H1 (cell line): Measurements from ENCODE around the gene ZBED4. TPM values are rescaled to one million over a fixed set of nuclear protein-coding genes. Genes with fewer than 3 reads are reported as not detected.

Experiments used
- CTCF ChIA-PET: fragments of 300-600 bp; sonication (Branson Sonifier 250); formaldehyde crosslinking; loops from one replicate; lab custom pipeline; 2021; ENCODE audit not compliant: partially characterized antibody; lab: Charles Lee
- POLR2A ChIA-PET: fragments of 300-600 bp; sonication (Branson Sonifier 250); formaldehyde crosslinking; loops from one replicate; lab custom pipeline; 2021; ENCODE audit warnings: inconsistent platforms; ENCODE audit not compliant: partially characterized antibody; lab: Charles Lee
- DNase-seq, 2 experiments: peaks; one replicate each; pipeline versions ENCODE4 v3.0.0 to v3.0.0-alpha.2; 2010 to 2022; ENCODE audit warnings: low spot score in 2 of 2, low read depth in 1 of 2, mixed read lengths in 1 of 2
- FAIRE-seq: peaks from 2 replicates; lab custom pipeline; 2011; peaks lifted over from hg19 to GRCh38; lab: Jason Lieb, UNC
- H2AFZ ChIP-seq: 2 replicates; pipeline ENCODE4 v1.8.1; 2012; ENCODE audit warnings: low read length, inconsistent platforms
- H2AK5ac ChIP-seq: 2 replicates; pipeline ENCODE4 v1.6.1; 2013; ENCODE audit warnings: low read depth, low read length
- H2BK120ac ChIP-seq: replicated peaks from 2 replicates; pipeline ENCODE3; 2013; ENCODE audit warnings: low read depth, low read length, inconsistent platforms
- H2BK12ac ChIP-seq: 2 replicates; pipeline ENCODE4 v1.6.1; 2013; ENCODE audit warnings: low read depth, low read length
- H2BK15ac ChIP-seq: 2 replicates; pipeline ENCODE4 v1.6.1; 2013; ENCODE audit warnings: low read length
- H2BK20ac ChIP-seq: 2 replicates; pipeline ENCODE4 v1.6.1; 2013; ENCODE audit warnings: low read length
- H2BK5ac ChIP-seq: 2 replicates; pipeline ENCODE4 v1.6.1; 2013; ENCODE audit warnings: low read depth, low read length
- H3K14ac ChIP-seq: 2 replicates; pipeline ENCODE4 v1.6.1; 2013; ENCODE audit warnings: inconsistent platforms; ENCODE audit not compliant: insufficient read length
- H3K18ac ChIP-seq: 2 replicates; pipeline ENCODE4 v1.6.1; 2013; ENCODE audit warnings: low read length; ENCODE audit errors: extremely low read depth
- H3K23ac ChIP-seq: 2 replicates; pipeline ENCODE4 v1.6.1; 2013; ENCODE audit warnings: inconsistent platforms; ENCODE audit not compliant: insufficient read length
- H3K23me2 ChIP-seq: 2 replicates; pipeline ENCODE4 v1.6.1; 2013; ENCODE audit warnings: low read depth, low read length
- H3K27ac ChIP-seq: 2 replicates; pipeline ENCODE4 v1.6.1; 2011; ENCODE audit warnings: low read depth, low read length, inconsistent platforms
- H3K27me3 ChIP-seq, 4 experiments: replicated peaks in 1 of 4; 1 replicate in 1 of 4; 2 replicates in 3 of 4; pipeline versions ENCODE4 v1.6.1 to v1.8.1; 2011 to 2013; ENCODE audit warnings: low read length in 3 of 4, mild to moderate bottlenecking in 3 of 4, inconsistent platforms in 2 of 4, mixed read lengths in 2 of 4, moderate library complexity in 1 of 4; ENCODE audit not compliant: control insufficient read depth in 3 of 4, insufficient read depth in 3 of 4; ENCODE audit errors: extremely low read depth in 1 of 4
- H3K36me3 ChIP-seq, 4 experiments: 2 replicates each; pipeline versions ENCODE4 v1.6.1 to v1.8.1; 2011 to 2013; ENCODE audit warnings: mild to moderate bottlenecking in 4 of 4, low read length in 3 of 4, moderate library complexity in 2 of 4, control low read depth in 1 of 4, inconsistent platforms in 1 of 4; ENCODE audit not compliant: insufficient read depth in 4 of 4, control insufficient read depth in 2 of 4
- H3K4ac ChIP-seq: replicated peaks from 2 replicates; pipeline ENCODE3; 2013; ENCODE audit warnings: low read length, low read depth, mixed read lengths, inconsistent platforms; ENCODE audit not compliant: insufficient read length
- H3K4me1 ChIP-seq, 4 experiments: replicated peaks in 1 of 4; 1 replicate in 1 of 4; 2 replicates in 3 of 4; pipeline versions ENCODE4 v1.6.1 to v1.8.1; 2011 to 2013; ENCODE audit warnings: low read length in 3 of 4, inconsistent platforms in 2 of 4, mixed read lengths in 1 of 4; ENCODE audit not compliant: insufficient read depth in 4 of 4, control insufficient read depth in 3 of 4
- H3K4me2 ChIP-seq, 2 experiments: 2 replicates each; pipeline versions ENCODE4 v1.6.1 to v1.8.1; 2011 to 2013; ENCODE audit warnings: low read depth in 2 of 2, low read length in 2 of 2, control low read depth in 1 of 2, inconsistent platforms in 1 of 2, mild to moderate bottlenecking in 1 of 2; ENCODE audit not compliant: insufficient read depth in 1 of 2
- H3K4me3 ChIP-seq, 4 experiments: fragments of 200-600, 300-600 bp in 1 of 4; sonication (generic), shearing (Covaris generic), sonication (Bioruptor Twin) in 1 of 4; 2 replicates each; pipeline versions ENCODE4 v1.5.1 to v1.8.1; 2011 to 2016; ENCODE audit warnings: low read length in 4 of 4, low read depth in 3 of 4, control low read depth in 2 of 4, inconsistent platforms in 2 of 4, mild to moderate bottlenecking in 2 of 4, mixed read lengths in 1 of 4, moderate library complexity in 1 of 4; ENCODE audit not compliant: insufficient read depth in 2 of 4; ENCODE audit errors: extremely low read depth in 1 of 4
- H3K56ac ChIP-seq: replicated peaks from 2 replicates; pipeline ENCODE3; 2013; ENCODE audit warnings: low read depth, mild to moderate bottlenecking, mixed read lengths, low read length, inconsistent platforms; ENCODE audit not compliant: insufficient read length
- H3K79me1 ChIP-seq: 2 replicates; pipeline ENCODE4 v1.6.1; 2013; ENCODE audit warnings: low read depth, low read length, control low read depth
- H3K79me2 ChIP-seq, 2 experiments: 2 replicates each; pipeline versions ENCODE4 v1.6.1 to v1.8.1; 2012 to 2013; ENCODE audit warnings: low read length in 2 of 2, mild to moderate bottlenecking in 2 of 2, inconsistent platforms in 1 of 2; ENCODE audit not compliant: insufficient read depth in 2 of 2, control insufficient read depth in 1 of 2
- H3K9ac ChIP-seq, 4 experiments: replicated peaks in 1 of 4; 1 replicate in 1 of 4; 2 replicates in 3 of 4; pipeline versions ENCODE4 v1.6.1 to v1.8.1; 2011 to 2013; ENCODE audit warnings: low read depth in 3 of 4, low read length in 3 of 4, control low read depth in 2 of 4, mild to moderate bottlenecking in 2 of 4, moderate library complexity in 2 of 4, inconsistent platforms in 1 of 4; ENCODE audit errors: extremely low read depth in 1 of 4
- H3K9me3 ChIP-seq, 2 experiments: 2 replicates each; pipeline versions ENCODE4 v1.6.1 to v1.8.1; 2012 to 2013; ENCODE audit warnings: mild to moderate bottlenecking in 2 of 2, moderate library complexity in 2 of 2, control low read depth in 1 of 2, inconsistent platforms in 1 of 2, low read depth in 1 of 2, low read length in 1 of 2, mixed read lengths in 1 of 2; ENCODE audit not compliant: insufficient read depth in 2 of 2
- H4K20me1 ChIP-seq, 2 experiments: replicated peaks in 1 of 2; 2 replicates each; pipeline versions ENCODE3 to v1.8.1; 2011 to 2013; ENCODE audit warnings: inconsistent platforms in 2 of 2, low read length in 2 of 2, mild to moderate bottlenecking in 1 of 2; ENCODE audit not compliant: insufficient read depth in 2 of 2, control insufficient read depth in 1 of 2
- H4K5ac ChIP-seq: 2 replicates; pipeline ENCODE4 v1.6.1; 2013; ENCODE audit warnings: low read length, low read depth, mixed read lengths, inconsistent platforms; ENCODE audit not compliant: insufficient read length
- H4K8ac ChIP-seq: 2 replicates; pipeline ENCODE4 v1.8.0; 2013; ENCODE audit warnings: mild to moderate bottlenecking, moderate library complexity, low read length, inconsistent platforms; ENCODE audit not compliant: insufficient read depth; ENCODE audit errors: extremely low read depth
- H4K91ac ChIP-seq: replicated peaks from 2 replicates; pipeline ENCODE3; 2013; ENCODE audit warnings: low read length, mixed read lengths, inconsistent platforms; ENCODE audit not compliant: insufficient read length
- CEBPB ChIP-seq: IDR thresholded peaks from 2 replicates; pipeline ENCODE4 v1.6.1; 2012; ENCODE audit warnings: low read depth, low read length
- CTCF ChIP-seq, 3 experiments: IDR thresholded peaks; 1 replicate in 2 of 3; 2 replicates in 1 of 3; pipeline versions ENCODE4 v1.5.1 to v1.6.1; 2011; ENCODE audit warnings: low read length in 3 of 3, mild to moderate bottlenecking in 3 of 3, inconsistent platforms in 2 of 3, low read depth in 1 of 3, moderate library complexity in 1 of 3; ENCODE audit not compliant: insufficient read depth in 1 of 3; ENCODE audit errors: control extremely low read depth in 1 of 3
- EGR1 ChIP-seq: IDR thresholded peaks from 2 replicates; pipeline ENCODE4 v1.6.1; 2011; ENCODE audit warnings: low read depth, low read length, borderline replicate concordance
- GABPA ChIP-seq: IDR thresholded peaks from 2 replicates; pipeline ENCODE4 v1.6.1; 2011; ENCODE audit warnings: mild to moderate bottlenecking, low read length, moderate library complexity, borderline replicate concordance; ENCODE audit not compliant: insufficient read depth
- SIRT6 ChIP-seq: IDR thresholded peaks from one replicate; pipeline ENCODE4 v1.7.1; 2012; ENCODE audit warnings: low read length, inconsistent platforms
- SIX5 ChIP-seq: IDR thresholded peaks from 2 replicates; pipeline ENCODE4 v1.6.1; 2011; ENCODE audit warnings: mild to moderate bottlenecking, low read depth, low read length
- SP2 ChIP-seq: IDR thresholded peaks from 2 replicates; pipeline ENCODE4 v1.6.1; 2012; ENCODE audit warnings: mild to moderate bottlenecking, low read length, inconsistent platforms
- TAF1 ChIP-seq: IDR thresholded peaks from 2 replicates; pipeline ENCODE4 v1.6.1; 2011; ENCODE audit warnings: mild to moderate bottlenecking, low read depth, low read length
- TBP ChIP-seq: IDR thresholded peaks from 2 replicates; pipeline ENCODE4 v1.6.1; 2011; ENCODE audit warnings: low read depth, low read length, improper control_type of control experiment
- TCF12 ChIP-seq: IDR thresholded peaks from 2 replicates; pipeline ENCODE4 v1.6.1; 2011; ENCODE audit warnings: low read depth, mild to moderate bottlenecking, low read length
- TEAD4 ChIP-seq: IDR thresholded peaks from 2 replicates; pipeline ENCODE4 v1.6.1; 2012; ENCODE audit warnings: low read depth, low read length, inconsistent platforms, mixed read lengths
- WGBS, 2 experiments: shearing (Covaris generic) in 1 of 2; methylation state at CpG; one replicate each; pipeline versions ENCODE4 v1.1.6 to v1.1.7; 2013 to 2015; ENCODE audit warnings: low lambda C conversion rate in 2 of 2, mixed read lengths in 2 of 2, inconsistent platforms in 1 of 2, low coverage in 1 of 2, missing lambda C conversion rate in 1 of 2; ENCODE audit not compliant: insufficient replicate concordance in 2 of 2, insufficient coverage in 1 of 2, insufficient read length in 1 of 2; ENCODE audit errors: extremely low coverage in 1 of 2, missing lambda C conversion rate in 1 of 2; 5-methylcytosine and 5-hydroxymethylcytosine counted together
- polyA plus RNA-seq, 7 experiments: library from polyadenylated mRNA; depleted of rRNA in 3 of 7; stranded (reverse) in 5 of 7; unstranded in 2 of 7; fragments of >200 nt in 5 of 7; fragments of 200-250 nt in 2 of 7; gene quantifications; 1 replicate in 5 of 7; 2 replicates in 1 of 7; 4 replicates in 1 of 7; pipeline versions ENCODE4 v1.2.1 to v1.2.3, GENCODE V29; 2011 to 2013; ENCODE audit warnings: missing spikeins in 2 of 7, mixed read lengths in 2 of 7
- total RNA-seq: library from RNA; stranded (reverse); fragmentation: NEBNext Ultra II Directional; extraction: Animal tissue kit (Norgen Biotek cat#: 25700); gene quantifications from 2 replicates; pipeline ENCODE4 v1.2.1, GENCODE V29; 2021

ZBED4 gene
- total and polyA plus RNA-seq, 2 of the 8 experiments (the other 6 are each of a cell fraction or from before 2014, with no cell fraction given): 11.0 to 28.3 TPM

DNA sequence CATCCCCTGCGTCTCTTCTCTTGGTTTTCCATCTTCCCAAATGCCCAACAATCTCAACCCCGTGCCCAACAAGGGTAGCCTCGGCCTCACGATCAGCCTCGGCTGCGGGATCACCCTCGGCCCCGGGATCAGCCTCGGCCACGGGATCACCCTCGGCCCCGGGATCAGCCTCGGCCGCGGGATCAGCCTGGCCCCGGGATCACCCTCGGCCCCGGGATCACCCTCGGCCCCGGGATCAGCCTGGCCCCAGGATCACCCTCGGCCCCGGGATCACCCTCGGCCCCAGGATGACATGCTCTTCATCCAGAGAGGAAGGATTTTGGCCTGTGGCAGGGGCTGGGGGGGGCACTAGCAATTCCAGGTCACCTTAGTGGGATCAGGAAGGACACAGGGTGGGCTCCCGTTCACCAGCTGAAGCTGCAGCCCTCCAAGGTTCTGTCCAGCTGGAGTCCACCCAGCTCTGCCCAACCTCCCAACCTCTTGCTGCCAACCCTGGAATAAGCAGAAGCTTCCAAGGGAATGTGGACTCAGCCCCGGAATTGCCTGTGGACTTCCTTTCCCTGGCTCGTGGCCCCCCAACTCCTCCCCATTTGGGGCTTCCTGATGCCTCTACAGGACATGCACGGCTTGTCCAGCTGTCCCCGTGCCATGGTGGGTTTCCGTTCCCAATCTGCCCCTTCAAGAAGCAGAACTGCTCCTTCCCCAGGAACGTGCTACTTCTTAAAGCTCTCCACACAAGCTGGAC is 58.4 kb downstream of the ZBED4 start:
- Histone ChIP-seq H2BK20ac (no peak overlapping the region), H4K91ac (no peak overlapping the region), H2BK5ac (no peak overlapping the region), H2AFZ (no peak overlapping the region), H3K36me3 (peaks cover 0 to 6% (median 1%) of the 10 kb centered on the region in 4 experiments; a peak in 4 of 8 replicates), H3K56ac (no peak overlapping the region), H3K4me2 (no peak overlapping the region), H3K18ac (no peak overlapping the region), H2BK15ac (no peak overlapping the region), H3K14ac (no peak overlapping the region), H3K9ac (no peak overlapping the region), H4K8ac (no peak overlapping the region), H3K4me1 (peaks cover 0 to 4% (median 0%) of the 10 kb centered on the region in 4 experiments; a peak in 4 of 7 replicates), H3K4me3 (no peak overlapping the region), H3K79me1 (peaks cover 3% of the 10 kb centered on the region; the same call in 1 of the 2 replicates), H4K20me1 (peaks cover 2 to 17% of the 10 kb centered on the region in 2 experiments), H3K23me2 (no peaks in the 10 kb centered on the region), H3K27me3 (no peaks in the 10 kb centered on the region), H4K5ac (no peak overlapping the region), H3K23ac (no peak overlapping the region), H2BK120ac (no peak overlapping the region), H3K27ac (no peak overlapping the region), H3K79me2 (peaks cover 0 to 6% of the 10 kb centered on the region in 2 experiments; a peak in 1 of 4 replicates), H3K4ac (no peak overlapping the region), H2BK12ac (no peak overlapping the region), H3K9me3 (no peaks in the 10 kb centered on the region), H2AK5ac (no peak overlapping the region)
- ChIA-PET CTCF (interaction anchor here (0.7 kb wide), 1 partner anchor 86 kb away, joined by 3 read pairs; no protein-coding TSS in a partner anchor), POLR2A (interaction anchor here (0.6 to 1.0 kb wide), 3 partner anchors 9 to 485 kb away, joined by 3 to 5 read pairs (median 3); no protein-coding TSS in a partner anchor)
- DNase-seq (no peak), FAIRE-seq (no peak)
- WGBS, 2 experiments: 83% methylated on average over 9 of the region's 30 CpGs; no CpG with 5 or more reads in 1 of the 2 experiments
- no peak for TF ChIP-seq TEAD4
- no peak for TF ChIP-seq SIX5
- TF ChIP-seq CTCF (IDR thresholded peaks at IDR 0.05; ENCODE audit: control extremely low read depth in 1 of 3, insufficient read depth in 1 of 3, low read depth in 1 of 3, low read length in 3 of 3): no peak
- TF ChIP-seq CEBPB: no peak
- TF ChIP-seq TCF12: no peak
- no peak for TF ChIP-seq TAF1
- TF ChIP-seq TBP: no peak
- TF ChIP-seq SIRT6: no peak
- TF ChIP-seq GABPA: no peak
- no peak for TF ChIP-seq SP2
- TF ChIP-seq EGR1: no peak
